Astrocyte of the spinal cord (primary cell): ENCODE data around the gene DNAJC5.

Experiments used
- DNase-seq: peaks from one replicate; pipeline ENCODE4 v3.0.0; 2011; ENCODE audit warnings: low read depth, low spot score
- H3K4me3 ChIP-seq: 2 replicates; pipeline ENCODE4 v1.5.1; 2011; ENCODE audit warnings: low read depth, mild to moderate bottlenecking, low read length, moderate library complexity
- CTCF ChIP-seq: IDR thresholded peaks from 2 replicates; pipeline ENCODE4 v1.5.1; 2012; ENCODE audit warnings: low read depth, mild to moderate bottlenecking, low read length, inconsistent platforms
- in situ Hi-C: cut with HindIII; loops from 2 replicates; pipeline ENCODE4 v1.10.0; 2017; ENCODE audit warnings: low sequenced_read_pairs

The DNAJC5 gene

GRCh38 chr20:63894358-63895201 is at the start of gene DNAJC5:
Gene DNAJC5 (plus strand): TSS chr20:63895126. CDS start chr20:63928346, 33,220 bp downstream.
- no peak for TF ChIP-seq CTCF
- peak; percentile 91 for DNase-seq
- peak within 1 kb of the TSS; percentile 64 for H3K4me3 ChIP-seq
- in situ Hi-C loops, result no loop called here

GRCh38 chr20:63846128-63846771 is 48.7 kb upstream of the DNAJC5 start:
- no peak for TF ChIP-seq CTCF
- no peak overlapping the region for H3K4me3 ChIP-seq
- in situ Hi-C loops, result no loop called here
- no peak for DNase-seq

GRCh38 chr20:63846888-63847236 is 48.1 kb upstream of the DNAJC5 start:
- no peak for TF ChIP-seq CTCF
- no peak overlapping the region for H3K4me3 ChIP-seq
- no peak for DNase-seq
- in situ Hi-C loops, result no loop called here

DNA sequence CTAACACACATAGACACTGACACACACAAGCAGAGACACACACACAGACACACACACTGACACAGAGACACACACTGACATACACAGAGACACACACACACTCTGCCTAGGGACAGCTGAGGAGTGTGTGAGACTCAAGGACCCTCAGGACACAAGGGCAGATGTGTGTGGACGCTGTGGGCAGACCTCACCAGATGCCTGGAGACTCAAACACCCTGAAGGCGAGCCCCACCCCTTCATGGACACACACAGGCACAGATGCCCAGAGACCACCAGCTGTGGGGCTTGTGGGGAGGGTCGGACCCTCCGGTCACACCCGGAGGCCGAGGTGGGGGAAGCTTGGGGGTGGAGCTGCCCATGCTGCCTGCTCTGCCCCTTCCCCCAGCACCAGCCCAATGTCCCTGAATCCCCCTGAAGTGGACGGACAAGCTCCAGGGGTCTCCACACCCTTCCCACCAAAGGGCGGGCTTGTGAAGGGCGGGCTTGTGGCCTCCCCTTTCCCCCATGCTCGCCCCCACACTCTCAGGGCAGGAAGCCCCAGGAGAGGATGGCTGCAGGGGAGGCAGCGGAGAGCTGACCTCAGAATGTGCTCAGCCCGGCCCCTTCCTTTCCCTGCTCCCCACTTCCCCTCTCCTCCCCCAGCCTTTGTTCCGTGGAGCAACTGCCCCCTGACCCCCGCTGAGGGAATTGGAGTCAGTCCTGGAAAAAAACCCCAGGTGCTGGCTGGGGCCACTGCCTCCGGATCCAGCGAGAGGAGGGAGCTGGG is 47.5 kb upstream of the DNAJC5 start:
- no peak overlapping the region for H3K4me3 ChIP-seq
- DNase-seq, result no peak
- TF ChIP-seq CTCF, result no peak
- in situ Hi-C loops, result no loop called here

DNA sequence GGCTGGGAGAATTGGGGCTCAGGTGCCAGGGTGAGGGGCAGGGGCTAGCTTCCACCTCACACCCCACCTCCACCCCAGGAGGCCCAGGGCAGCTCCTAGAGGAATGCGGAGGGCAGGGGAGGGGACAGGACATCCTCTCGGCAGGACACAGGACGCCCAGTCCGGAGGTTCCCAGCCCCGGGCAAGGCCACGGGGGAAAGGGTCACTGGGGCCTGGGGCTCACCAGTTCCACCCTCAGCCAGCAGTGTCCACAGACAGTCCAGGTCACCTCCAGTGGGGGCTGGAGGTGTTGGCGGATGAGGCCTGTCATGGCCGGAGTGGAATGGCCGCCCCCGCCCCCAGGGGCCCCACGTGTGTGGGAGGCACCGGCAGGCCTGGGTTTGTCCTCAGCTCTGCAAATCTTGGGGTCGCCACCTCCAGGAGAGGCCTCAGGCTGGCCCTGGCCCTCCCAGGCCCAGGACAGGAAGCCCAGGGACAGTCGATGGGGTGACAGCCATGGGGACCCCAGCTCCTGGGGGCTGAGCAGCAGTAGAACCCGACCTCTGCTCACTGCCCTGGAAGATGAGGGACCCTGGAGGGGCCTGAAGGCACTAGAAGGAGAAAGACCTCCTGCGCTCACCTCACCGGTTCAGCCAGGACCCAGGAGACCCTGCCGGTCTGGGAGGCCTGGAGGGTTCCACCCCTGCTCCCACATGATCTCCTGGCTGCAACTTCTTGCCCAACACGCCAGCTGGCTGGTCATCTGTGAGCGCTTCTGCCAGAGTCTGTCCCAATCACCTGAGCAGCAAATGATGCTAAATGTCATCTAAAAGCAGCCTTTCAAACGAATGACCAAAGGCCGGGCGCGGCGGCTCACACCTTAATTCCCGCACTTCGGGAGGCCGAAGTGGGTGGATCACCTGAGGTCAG is 46.7 kb upstream of the DNAJC5 start:
- no peak for TF ChIP-seq CTCF
- in situ Hi-C loops, result no loop called here

More for the DNA sequence above, 46.7 kb upstream of the DNAJC5 start:
- H3K4me3 ChIP-seq, result no peak overlapping the region
- DNase-seq, result no peak
